ENCODE measurements around the gene ME2. TPM values are rescaled to one million over a fixed set of nuclear protein-coding genes. Genes with fewer than 3 reads are reported as not detected.

The ME2 gene
- total RNA-seq, 1 experiment from 2014 or later = 49.0 TPM

- TF ChIP-seq ZFX (IDR thresholded peaks at IDR 0.05) (no peak), SRF (IDR thresholded peaks at IDR 0.05; ENCODE audit: low read depth) (no peak)
- Histone ChIP-seq H3K27me3 (ENCODE audit: insufficient read depth, low read length) (no peaks in the 10 kb centered on the region), H2AFZ (ENCODE audit: low read depth, low read length, poor library complexity, severe bottlenecking) (no peak overlapping the region), H3K4me2 (ENCODE audit: low read length) (no peak overlapping the region), H4K20me1 (ENCODE audit: insufficient read depth) (no peaks in the 10 kb centered on the region), H3K4me3 (replicated peaks in 1 of 2; ENCODE audit: low read depth in 1 of 2, low read length in 2 of 2) (no peak overlapping the region), H3K4me1 (ENCODE audit: control insufficient read depth in 1 of 2, insufficient read depth in 2 of 2, low read length in 2 of 2) (peaks cover 0 to 4% of the 10 kb centered on the region in 2 experiments; a peak in 1 of 4 replicates), H3K9me2 (ENCODE audit: insufficient read depth) (no peaks in the 10 kb centered on the region), H3K9me3 (ENCODE audit: control insufficient read depth in 1 of 2, insufficient read depth in 1 of 2, low read depth in 1 of 2, low read length in 2 of 2) (peaks cover 0 to 3% of the 10 kb centered on the region in 2 experiments; a peak in 1 of 4 replicates), H3K79me2 (ENCODE audit: insufficient read depth, low read length) (peaks cover 42% of the 10 kb centered on the region), H3K27ac (ENCODE audit: low read depth, low read length) (no peak overlapping the region), H3K9ac (ENCODE audit: low read length) (no peak overlapping the region), H3K36me3 (ENCODE audit: control insufficient read depth in 1 of 2, insufficient read depth in 2 of 2, low read length in 2 of 2) (peaks cover 2 to 8% of the 10 kb centered on the region in 2 experiments; a peak in 2 of 4 replicates)
- intact Hi-C loops (cut with micrococcal nuclease) = no loop called here
- CTCF ChIA-PET = interaction anchor here (1.4 to 1.9 kb wide), 2 partner anchors 8 to 20 kb away, joined by 3 to 4 read pairs; partner anchors contain the start of gene ME2
- BruUV-seq (replicated peaks) = no TSS peak
- DNase-seq (ENCODE audit: low read depth, low spot score) (no peak), ATAC-seq (no peak)
- POLR2A ChIA-PET = interaction anchor here (1.3 to 1.5 kb wide), 2 partner anchors 8 to 81 kb away, joined by 4 read pairs; partner anchors contain the start of genes ELAC1 and ME2
- RAD21 ChIA-PET (ENCODE audit: low non-redundant PET in 1 of 2, low total read pairs in 2 of 2, uncharacterized antibody in 2 of 2, unreplicated experiment in 2 of 2) = no interaction called here
Measured at GRCh38 chr18:50886929-50887328, 8.0 kb downstream of the ME2 start.

- H3K9me3 ChIP-seq (ENCODE audit: control insufficient read depth in 1 of 2, insufficient read depth in 1 of 2, low read depth in 1 of 2, low read length in 2 of 2) = peaks cover 0 to under 1% of the 10 kb centered on the region in 2 experiments; a peak in 1 of 4 replicates
- H4K20me1 ChIP-seq (ENCODE audit: insufficient read depth) = no peaks in the 10 kb centered on the region
- H3K27me3 ChIP-seq (ENCODE audit: insufficient read depth, low read length) = no peaks in the 10 kb centered on the region
- BruUV-seq (replicated peaks) = no TSS peak
- no peak for ATAC-seq
- H3K4me1 ChIP-seq (ENCODE audit: control insufficient read depth in 1 of 2, insufficient read depth in 2 of 2, low read length in 2 of 2) = no peaks in the 10 kb centered on the region
- DNase-seq (ENCODE audit: low read depth, low spot score) = no peak
- no peaks in the 10 kb centered on the region; the same call in 1 of the 2 replicates for H3K79me2 ChIP-seq (ENCODE audit: insufficient read depth, low read length)
- H3K4me3 ChIP-seq (replicated peaks in 1 of 2; ENCODE audit: low read depth in 1 of 2, low read length in 2 of 2) = no peak overlapping the region
- RAD21 ChIA-PET (ENCODE audit: low non-redundant PET in 1 of 2, low total read pairs in 2 of 2, uncharacterized antibody in 2 of 2, unreplicated experiment in 2 of 2) = no interaction called here
- CTCF ChIA-PET = no interaction called here
- peaks cover 0 to 2% of the 10 kb centered on the region in 2 experiments; a peak in 2 of 4 replicates for H3K36me3 ChIP-seq (ENCODE audit: control insufficient read depth in 1 of 2, insufficient read depth in 2 of 2, low read length in 2 of 2)
- no peak overlapping the region for H2AFZ ChIP-seq (ENCODE audit: low read depth, low read length, poor library complexity, severe bottlenecking)
- H3K27ac ChIP-seq (ENCODE audit: low read depth, low read length) = no peak overlapping the region
- H3K9ac ChIP-seq (ENCODE audit: low read length) = no peak overlapping the region
- POLR2A ChIA-PET = no interaction called here
- H3K9me2 ChIP-seq (ENCODE audit: insufficient read depth) = no peaks in the 10 kb centered on the region
- intact Hi-C loops (cut with micrococcal nuclease) = no loop called here
- H3K4me2 ChIP-seq (ENCODE audit: low read length) = no peak overlapping the region
- no peak for TF ChIP-seq ATF3 (IDR thresholded peaks at IDR 0.05)
- no peak for TF ChIP-seq CTCF (IDR thresholded peaks at IDR 0.05 in 2 of 3, conservative IDR thresholded peaks at IDR 0.05 in 1 of 3; ENCODE audit: borderline replicate concordance in 1 of 3, insufficient read depth in 1 of 3, low read depth in 2 of 3, low read length in 2 of 3)
- no peak for TF ChIP-seq ZNF274 (IDR thresholded peaks at IDR 0.05; ENCODE audit: low read depth, low read length)
- no peak for TF ChIP-seq RAD21 (IDR thresholded peaks at IDR 0.05; ENCODE audit: low read depth)
- no peak for TF ChIP-seq REST (IDR thresholded peaks at IDR 0.05; ENCODE audit: low read depth)
- TF ChIP-seq FOSL1 (IDR thresholded peaks at IDR 0.05; ENCODE audit: low read depth) = no peak
- TF ChIP-seq CEBPB (IDR thresholded peaks at IDR 0.05; ENCODE audit: low read depth) = no peak
- TF ChIP-seq SRF (IDR thresholded peaks at IDR 0.05; ENCODE audit: low read depth) = no peak
- TF ChIP-seq POLR2A (IDR thresholded peaks at IDR 0.05; ENCODE audit: borderline replicate concordance, extremely low read depth, insufficient read depth, insufficient read length) = no peak
- no peak for TF ChIP-seq SIN3A (IDR thresholded peaks at IDR 0.05; ENCODE audit: low read depth)
- TF ChIP-seq ZFX (IDR thresholded peaks at IDR 0.05) = no peak
- no peak for TF ChIP-seq YY1 (IDR thresholded peaks at IDR 0.05; ENCODE audit: extremely low read depth, insufficient replicate concordance, low read depth, low read length)
- TF ChIP-seq EZH2phosphoT487 (IDR thresholded peaks at IDR 0.05; ENCODE audit: borderline replicate concordance) = no peak
- no peak for TF ChIP-seq ELF1 (IDR thresholded peaks at IDR 0.05; ENCODE audit: borderline replicate concordance, low read depth)
Measured at GRCh38 chr18:50895350-50896045, 16.6 kb downstream of the ME2 start.

Measured in HCT116 (cell line).